GM19324 (cell line): ENCODE measurements around the gene SYT9.

Experiments used
- ATAC-seq: cut with Tn5 transposase; IDR thresholded peaks from one replicate; pipeline ENCODE4 v1.9.1; 2021; ENCODE audit warnings: mild to moderate bottlenecking, moderate library complexity; ENCODE audit not compliant: unreplicated experiment, low FRiP score

The SYT9 gene

DNA sequence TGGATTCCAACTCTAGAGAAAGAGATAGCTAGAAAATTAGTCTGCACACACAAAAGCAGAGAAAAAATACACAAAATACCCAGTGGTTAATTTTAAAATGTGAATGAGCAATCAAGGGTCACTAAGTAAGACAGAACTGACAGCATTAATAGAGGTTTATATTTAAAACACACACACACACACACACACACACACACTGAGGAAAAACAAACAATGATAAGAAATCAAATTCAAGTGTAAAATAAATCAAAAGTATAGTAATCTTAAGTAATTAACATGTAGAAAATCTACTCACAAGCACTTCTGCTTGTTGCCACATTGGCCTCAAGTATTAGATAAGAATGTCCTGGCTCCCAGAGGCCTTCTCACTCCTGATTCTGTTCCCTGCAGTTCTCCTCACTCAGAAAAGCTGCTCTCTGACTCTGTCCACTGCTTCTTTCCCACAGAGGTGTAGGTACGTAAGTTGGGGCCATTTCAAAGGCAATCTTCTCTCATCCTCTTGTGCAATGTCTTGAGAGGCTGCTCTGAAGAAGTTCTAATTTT is 200.3 kb downstream of the SYT9 start:
- ATAC-seq = no peak

DNA sequence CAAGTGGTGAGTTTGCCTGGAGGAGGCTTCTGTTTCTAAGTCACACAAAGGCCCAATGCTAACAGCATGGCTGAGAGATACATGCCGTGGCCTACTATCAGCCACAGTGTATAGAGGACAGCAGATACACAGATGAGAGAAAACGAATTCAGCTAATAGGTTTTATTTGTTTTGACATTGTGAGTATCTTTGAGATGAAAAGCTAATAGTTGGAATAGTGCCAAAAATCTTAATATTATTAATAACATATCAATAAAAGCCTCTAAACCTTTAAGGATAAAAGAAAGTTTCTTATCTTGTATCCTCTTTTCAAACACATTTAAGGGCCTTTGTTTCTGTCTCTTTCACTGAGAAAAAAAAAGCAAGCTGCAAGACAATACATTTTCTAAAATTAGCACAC is 203.2 kb downstream of the SYT9 start:
- ATAC-seq = no peak

DNA sequence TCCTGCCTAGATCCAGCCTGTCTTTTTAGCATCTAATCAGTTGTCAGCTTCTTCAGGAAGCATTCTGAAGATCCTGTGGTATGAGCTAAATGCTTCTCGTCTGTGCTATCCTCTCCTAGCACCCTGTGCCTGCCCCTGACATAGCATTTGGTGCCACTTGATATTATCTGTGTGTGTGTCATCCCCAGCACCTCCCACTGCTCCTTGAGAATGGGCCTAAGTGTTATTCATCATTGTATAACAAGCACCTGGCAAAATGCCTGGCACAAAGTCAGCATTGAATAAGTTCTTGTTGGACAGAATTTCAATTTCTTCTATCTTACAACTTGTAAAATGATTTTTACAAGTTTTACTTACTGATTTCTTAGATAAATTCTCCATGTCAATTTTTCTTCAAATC is 205.5 kb downstream of the SYT9 start:
- ATAC-seq = no peak

DNA sequence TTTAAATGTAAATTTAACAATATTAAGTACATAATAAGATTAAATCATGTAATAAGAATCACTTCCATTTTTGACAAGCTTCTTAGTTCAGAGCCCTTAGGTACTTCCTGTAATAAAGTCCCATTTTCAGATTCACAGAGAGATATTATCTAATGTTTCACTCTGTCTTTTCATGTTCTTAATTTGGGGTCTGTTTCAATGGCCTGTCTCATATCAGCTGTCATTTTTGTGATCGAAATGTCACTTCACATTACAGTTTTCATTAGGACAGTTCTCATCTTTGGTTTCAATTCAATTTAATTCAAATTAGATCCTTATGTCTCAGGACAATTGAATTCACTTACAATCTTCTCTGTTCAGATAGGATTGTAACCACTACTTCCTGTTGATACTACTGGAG is 211.0 kb downstream of the SYT9 start:
- no peak for ATAC-seq

DNA sequence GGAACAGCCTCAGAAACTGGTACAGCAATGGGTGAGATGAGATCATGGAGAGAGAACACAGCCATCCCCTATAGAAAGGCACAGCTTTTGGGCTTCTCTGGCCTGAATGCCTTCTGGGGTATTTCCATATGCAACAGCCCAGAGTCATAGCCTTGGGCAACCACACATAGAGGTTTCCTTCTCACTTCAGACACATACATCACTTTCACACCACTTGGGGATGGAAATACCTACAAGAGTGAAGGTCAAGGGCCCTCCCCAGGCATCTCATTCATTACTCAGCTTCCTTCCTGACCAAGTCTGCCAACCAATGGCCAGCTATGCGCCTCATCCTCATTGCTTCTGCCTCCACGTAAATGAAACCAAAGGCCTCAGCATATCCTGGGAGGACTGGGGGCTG is 215.9 kb downstream of the SYT9 start:
- ATAC-seq = peak; percentile 47

DNA sequence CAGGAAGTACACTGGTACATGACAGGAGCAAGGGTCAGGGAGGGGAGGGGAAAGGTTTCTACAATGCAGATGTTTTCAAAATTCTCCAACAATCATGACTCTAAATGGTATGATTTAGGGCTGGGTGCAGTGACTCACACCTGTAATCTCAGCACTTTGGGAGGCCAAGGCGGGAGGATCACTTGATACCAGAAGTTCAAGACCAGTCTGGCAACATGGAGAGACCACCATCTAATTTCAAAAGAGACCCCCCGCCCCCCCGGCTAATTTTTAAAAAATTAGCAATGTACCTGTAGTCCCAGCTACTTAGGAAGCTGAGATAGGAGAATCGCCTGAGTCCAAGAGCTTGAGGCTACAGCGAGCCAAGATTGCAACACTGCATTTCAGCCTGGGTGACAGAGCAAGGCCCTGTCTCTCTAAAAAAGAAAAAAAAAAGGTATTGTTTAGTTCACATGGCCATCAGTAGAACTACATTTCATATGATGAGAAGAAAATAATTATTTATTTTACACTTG is 217.7 kb downstream of the SYT9 start:
- ATAC-seq = no peak

DNA sequence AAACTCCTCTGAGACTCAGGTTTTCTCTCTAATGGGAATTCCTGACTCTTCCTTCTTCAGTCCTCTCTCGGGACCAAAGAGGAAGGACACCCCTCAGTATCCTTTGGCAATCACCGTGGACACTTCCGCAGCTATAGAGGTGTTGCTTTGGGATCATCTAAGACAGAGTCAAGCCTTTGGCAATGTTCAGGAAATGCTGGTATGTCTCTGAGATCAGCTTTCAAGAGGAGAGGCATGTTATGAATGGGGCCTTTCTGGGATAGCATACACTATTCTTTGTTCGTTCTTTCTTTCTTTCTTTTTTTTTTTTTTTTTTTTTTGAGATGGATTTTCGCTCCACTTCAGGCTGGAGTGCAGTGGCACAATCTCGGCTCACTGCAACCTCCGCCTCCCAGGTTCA is 219.4 kb downstream of the SYT9 start:
- ATAC-seq = no peak

DNA sequence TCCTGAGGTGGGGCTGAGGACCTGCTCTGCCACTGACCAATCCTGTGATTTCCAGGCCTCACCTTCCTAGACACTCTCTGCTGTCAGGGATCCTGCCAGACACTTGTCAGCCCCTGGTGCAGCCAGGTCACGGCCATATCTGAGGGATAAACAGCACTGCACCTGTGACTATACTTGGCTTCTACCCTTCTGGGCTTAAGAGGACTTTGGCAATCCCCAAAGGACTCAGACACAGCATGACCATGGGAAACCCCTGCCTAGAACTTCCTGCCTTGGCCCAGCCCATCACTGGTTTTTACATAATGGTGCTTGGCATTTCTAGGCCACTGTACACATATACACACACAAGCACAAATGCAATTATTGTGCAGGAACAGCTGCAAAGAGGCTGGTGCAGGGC is 222.0 kb downstream of the SYT9 start:
- ATAC-seq = peak; percentile 75

DNA sequence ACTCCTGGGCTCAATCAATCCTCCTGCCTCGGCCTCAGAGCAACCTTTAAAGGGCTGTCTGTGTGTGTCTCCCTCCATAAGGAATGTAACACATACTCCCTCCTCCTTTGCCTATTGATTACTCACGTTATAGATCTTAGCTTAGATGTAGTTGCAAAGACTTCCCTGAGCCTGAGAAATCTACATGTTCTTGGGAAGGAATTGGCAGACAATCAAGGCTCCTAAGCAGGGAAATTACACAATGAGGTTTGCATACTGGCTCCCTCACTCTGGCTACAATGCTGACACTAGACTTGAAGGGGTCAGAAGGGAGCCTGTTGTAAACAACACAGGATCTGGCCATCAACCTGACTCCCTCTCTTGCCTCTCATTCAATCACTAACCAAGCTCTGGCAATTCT is 228.4 kb downstream of the SYT9 start:
- ATAC-seq = no peak

DNA sequence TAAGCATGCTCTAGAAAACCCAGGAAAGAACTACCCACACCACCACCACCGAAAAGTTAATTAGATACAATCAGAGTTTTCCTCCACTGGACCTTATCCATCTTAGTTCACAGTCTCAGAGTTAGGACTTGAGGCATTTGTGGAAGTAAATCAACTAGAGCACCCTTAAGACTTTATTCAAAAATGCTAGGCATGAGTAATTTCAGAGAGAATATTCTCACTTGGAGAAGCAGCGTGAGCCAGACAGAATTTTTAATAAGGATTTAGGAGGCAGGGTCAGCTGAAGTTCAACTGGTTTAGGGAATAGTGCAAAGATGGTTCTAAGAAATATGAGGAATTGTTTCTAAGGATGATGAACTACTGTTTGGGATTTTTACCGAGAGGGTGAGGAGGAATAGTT is 232.4 kb downstream of the SYT9 start:
- ATAC-seq = no peak

DNA sequence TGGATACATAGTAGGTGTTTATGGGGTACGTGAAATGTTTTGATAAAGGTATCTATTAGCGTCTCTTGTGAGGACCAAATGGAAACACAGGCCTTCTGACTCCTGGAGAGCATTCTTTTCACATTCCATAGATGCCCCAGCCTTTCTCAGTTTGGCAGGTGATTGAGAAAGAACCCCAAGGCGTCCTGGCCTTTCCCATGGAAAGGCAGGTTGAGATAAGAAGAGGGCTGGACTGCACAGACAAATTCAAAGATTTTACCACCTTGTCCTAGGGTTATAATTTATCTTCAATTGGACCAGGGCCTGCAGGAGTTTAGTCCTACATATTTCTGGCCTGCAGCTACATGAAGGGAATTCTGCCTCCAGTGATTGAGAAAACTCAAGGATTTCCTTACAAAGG is 232.9 kb downstream of the SYT9 start:
- ATAC-seq = no peak

DNA sequence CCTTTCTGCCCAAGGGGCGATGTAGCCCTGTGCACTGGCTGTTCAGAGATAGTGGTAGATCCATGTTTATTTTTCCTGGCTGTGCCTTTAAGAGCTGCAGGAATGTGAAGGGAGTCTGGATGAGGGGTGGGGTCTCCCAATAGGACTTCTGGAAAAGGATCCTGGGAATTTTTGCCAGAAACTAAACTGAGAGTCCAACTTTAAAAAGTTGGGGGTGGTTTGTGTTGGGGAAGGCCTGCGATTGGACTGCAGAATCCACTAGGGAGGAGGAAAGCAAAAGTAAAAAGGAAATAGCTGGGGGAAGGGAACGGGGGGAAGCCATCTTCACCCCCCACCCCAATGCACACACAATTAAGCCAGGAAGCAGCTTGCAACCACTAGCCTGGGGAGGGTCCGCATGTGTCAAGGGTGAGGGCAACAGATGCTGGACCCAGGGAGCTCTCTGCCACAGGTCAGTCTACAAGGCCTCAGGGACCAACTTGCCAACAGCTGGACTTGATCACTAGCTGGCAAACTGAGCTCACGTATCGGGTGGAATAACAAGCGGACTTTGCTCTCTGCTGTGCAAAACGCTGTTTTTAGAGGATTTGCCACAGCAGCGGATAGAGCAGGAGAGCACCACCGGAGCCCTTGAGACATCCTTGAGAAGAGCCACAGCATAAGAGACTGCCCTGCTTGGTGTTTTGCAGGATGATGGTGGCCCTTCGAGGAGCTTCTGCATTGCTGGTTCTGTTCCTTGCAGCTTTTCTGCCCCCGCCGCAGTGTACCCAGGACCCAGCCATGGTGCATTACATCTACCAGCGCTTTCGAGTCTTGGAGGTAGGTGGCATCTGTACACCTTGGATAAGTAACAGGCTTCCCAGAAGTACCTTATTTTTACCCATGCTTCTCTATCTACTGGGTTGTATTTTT is 233.7 kb downstream of the SYT9 start, which contains the start of gene OLFML1:
Gene OLFML1, plus strand, starts transcription at position 321 of the 912 bp plus-strand sequence. Its CDS starts 370 bp downstream, at position 691.
- no peak for ATAC-seq

DNA sequence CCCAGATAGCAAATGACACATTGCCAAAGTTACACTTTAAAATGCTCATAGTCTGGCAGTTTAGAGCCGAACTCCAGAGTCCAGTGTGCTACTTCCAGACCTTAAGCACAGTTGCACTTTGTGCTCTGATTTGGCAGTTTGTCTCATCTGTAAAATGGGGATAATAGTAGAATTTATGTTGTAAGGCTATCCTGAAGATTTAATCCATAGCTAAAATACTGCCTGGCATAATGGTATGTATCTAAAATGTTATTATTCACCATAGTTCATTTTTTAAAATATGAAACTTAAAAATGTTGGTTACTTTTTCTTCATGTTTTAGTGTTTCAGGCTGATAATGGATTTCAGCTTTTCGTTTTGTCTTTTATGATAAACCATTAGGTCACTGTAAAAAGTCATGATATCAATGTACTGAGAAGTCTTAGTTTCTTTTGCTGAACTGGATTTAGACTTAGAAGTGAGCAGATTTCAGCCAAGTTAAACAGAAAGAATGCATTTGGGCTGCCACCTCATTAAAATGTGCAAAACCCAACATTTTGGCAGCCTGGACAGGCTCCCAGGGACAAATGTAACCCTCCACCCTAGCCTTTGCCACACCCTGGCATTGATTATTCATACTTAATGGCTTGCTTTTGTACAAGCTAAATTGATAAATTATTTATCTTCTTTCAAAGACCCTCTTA is 234.5 kb downstream of the SYT9 start:
- no peak for ATAC-seq

DNA sequence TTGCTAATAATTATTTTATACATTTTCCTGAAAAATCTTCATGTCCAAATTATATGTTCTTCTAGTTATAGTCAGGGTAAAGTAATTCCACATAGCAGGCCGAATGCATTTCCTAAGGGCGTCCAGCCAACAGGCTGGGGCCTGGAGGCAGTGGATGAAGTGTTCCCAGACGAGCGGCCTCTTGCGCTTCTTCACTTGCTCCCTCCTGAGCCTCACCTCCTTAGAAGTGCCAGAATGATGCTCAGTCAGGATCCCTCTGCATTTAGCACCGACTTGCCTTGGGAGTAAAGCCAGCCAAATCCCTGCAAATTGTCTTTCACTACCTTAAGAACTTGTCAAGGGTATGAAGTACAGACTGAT is 235.1 kb downstream of the SYT9 start:
- no peak for ATAC-seq

DNA sequence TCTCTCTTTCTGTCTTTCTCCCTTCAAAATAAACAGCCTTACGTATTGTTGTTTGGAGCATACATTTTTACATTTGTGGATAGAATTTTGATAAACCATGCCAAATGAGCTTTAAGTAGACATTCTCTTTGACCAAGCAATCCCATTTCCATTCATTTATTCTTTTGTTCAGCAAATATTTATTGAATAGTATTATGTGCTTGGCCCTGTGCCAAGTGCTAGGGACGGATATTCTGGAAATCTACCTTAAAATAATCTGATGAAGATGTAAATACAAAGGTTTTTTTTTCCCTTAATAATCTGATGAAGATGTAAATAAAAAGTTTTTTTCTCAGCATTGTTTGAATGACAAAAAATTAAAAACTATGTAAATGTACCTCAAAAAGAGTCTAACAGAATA is 235.7 kb downstream of the SYT9 start:
- no peak for ATAC-seq

DNA sequence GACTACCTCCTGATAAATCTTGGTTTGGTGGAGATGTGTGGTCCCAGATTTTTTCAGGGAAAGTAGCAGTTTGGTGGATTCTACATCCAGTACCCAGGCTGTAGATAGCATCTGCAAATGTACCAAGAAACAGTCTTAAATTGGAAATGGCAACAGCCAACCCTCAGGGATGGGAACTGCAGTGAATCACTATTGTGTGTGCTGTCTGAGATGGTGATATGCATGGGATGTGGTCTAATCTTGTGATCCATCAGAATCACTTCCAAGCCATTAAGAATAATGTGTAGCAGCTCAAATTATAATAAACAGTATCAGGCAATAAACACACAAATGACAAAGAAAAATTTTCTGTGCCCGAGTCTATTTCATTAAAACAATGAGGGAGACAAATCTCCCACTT is 237.0 kb downstream of the SYT9 start:
- no peak for ATAC-seq

DNA sequence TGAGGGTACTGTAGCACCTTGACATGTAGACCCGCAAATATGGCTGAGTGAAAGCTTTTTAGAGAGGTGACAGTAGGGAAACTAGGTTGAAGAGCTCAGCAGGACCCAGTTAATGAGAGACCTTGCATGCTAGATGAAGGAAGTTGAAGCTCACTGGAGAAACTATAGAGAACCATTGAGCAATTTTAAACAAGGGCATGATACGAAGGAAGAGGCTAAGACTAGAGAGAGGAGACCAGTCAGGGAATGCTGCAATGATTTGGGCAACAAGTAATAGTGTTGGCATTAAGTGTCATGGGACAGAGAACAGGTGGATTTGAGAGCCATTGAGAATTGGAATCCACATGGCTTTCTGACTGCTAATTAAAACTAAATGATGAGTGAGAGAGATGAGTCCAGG is 237.7 kb downstream of the SYT9 start:
- no peak for ATAC-seq

DNA sequence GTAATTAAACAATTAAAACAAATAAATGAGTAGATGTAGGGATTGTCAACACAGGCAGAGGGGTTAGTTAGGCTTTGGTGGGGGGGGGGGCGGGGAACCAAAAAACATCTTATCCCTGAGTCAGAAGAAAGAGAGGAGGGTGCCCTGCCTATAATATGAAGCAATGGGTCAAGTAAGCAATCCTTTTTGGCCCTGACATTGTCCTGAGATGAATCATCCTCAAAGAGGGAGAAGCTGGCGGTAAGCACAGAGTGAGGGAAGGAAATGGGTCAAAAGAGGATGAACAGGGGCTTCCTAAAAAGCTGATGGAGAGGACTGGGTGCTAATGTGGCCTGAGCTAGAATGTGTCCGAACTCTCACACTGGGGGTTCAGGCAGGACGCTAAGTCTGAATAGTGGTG is 238.3 kb downstream of the SYT9 start:
- no peak for ATAC-seq

DNA sequence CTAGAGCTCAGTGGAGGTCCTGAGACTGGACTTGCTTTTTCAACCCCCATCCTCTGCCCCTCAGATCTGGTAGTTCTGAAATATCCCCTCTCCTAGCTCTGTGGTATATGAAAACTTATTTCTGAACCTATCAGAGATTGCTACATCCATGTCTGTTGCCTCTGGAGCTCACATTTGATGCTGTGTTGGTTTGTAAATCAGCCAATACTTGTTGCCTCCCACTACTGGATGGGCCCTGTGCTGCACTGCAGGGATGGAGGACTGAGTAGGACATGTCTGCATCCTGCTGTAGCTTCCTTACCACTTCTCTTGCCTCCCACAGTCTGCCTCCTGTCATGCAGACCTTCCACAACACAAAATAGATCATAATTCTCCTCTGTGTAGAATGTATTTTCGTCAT is 238.8 kb downstream of the SYT9 start:
- no peak for ATAC-seq

DNA sequence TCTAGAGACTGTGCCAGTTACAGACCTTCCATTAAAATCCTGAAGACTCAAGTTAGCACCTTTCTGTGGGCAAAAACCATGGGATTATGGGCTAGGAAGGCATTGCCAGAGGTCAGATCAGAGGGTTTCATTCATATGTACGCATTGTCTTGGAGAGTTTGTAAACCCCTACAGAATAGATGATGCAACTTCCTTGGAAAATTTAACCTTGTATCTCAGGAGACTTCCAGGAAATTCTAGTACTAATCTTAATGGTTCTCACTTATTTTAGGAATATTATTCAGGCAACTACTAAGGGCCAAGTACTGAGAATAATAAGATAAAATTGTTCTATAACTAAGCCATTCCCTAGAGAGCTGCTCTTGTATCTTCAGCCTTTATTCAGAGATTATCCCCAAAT is 240.5 kb downstream of the SYT9 start:
- ATAC-seq = no peak

DNA sequence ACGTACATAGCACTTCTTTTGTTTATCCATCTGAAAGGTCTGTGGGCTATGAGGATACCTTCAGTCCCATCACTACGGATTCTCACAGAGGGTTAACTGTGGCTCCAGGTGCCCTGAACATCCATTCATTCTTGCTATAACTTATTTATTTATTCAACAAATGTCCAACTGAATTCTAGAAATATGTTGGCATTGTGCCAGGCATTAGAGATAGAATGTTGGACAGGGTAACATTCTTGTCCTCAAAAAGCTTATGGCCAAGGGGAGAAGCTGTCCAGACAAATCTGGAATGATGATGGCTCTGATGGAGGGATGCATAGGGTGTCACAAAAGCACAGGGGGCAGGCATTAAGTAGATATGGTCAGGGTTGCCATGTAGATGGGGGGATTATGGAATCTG is 242.0 kb downstream of the SYT9 start:
- no peak for ATAC-seq
